Central memory CD4-positive, alpha-beta T cell (primary cell): ENCODE measurements around the gene SKAP1.
"Not testable (repeated sequence)": the region's sequence is repeated elsewhere in the genome, so short reads cannot be mapped to it uniquely, and the experiment has no call there.

Experiments used
- DNase-seq: peaks from one replicate; pipeline ENCODE4 v3.0.0; 2022

SKAP1 gene

GRCh38 chr17:48317732-48318131 lies 112.3 kb downstream of the SKAP1 start:
- no peak for DNase-seq

- no peak for DNase-seq
These were observed 115.3 kb downstream of the SKAP1 start for GRCh38 chr17:48314716-48315115.

GRCh38 chr17:48313096-48313755 lies 116.8 kb downstream of the SKAP1 start:
- no peak for DNase-seq

GRCh38 chr17:48311324-48311723 lies 118.7 kb downstream of the SKAP1 start:
- DNase-seq: no peak

GRCh38 chr17:48310748-48311213 lies 119.2 kb downstream of the SKAP1 start:
- no peak for DNase-seq

GRCh38 chr17:48308581-48308980 lies 121.4 kb downstream of the SKAP1 start:
- DNase-seq: no peak

- peak; percentile 26 for DNase-seq
These were observed 122.1 kb downstream of the SKAP1 start for GRCh38 chr17:48307814-48308411.

GRCh38 chr17:48307255-48307654 lies 122.8 kb downstream of the SKAP1 start:
- no peak for DNase-seq

GRCh38 chr17:48301002-48301401 lies 129.0 kb downstream of the SKAP1 start:
- DNase-seq: no peak

- no peak for DNase-seq
These were observed 130.3 kb downstream of the SKAP1 start for GRCh38 chr17:48299760-48300159.

- DNase-seq: no peak
These were observed 132.2 kb downstream of the SKAP1 start for GRCh38 chr17:48297825-48298224.

GRCh38 chr17:48296453-48296852 lies 133.6 kb downstream of the SKAP1 start:
- no peak for DNase-seq

- DNase-seq: peak; percentile 36
These were observed 134.4 kb downstream of the SKAP1 start for GRCh38 chr17:48295362-48296288.

GRCh38 chr17:48294806-48295361 lies 135.1 kb downstream of the SKAP1 start:
- DNase-seq: peak; percentile 2

- DNase-seq: peak; percentile 46
These were observed 135.8 kb downstream of the SKAP1 start for GRCh38 chr17:48294020-48294805.

- no peak for DNase-seq
These were observed 136.5 kb downstream of the SKAP1 start for GRCh38 chr17:48293319-48294019.

GRCh38 chr17:48290378-48290777 lies 139.6 kb downstream of the SKAP1 start:
- no peak for DNase-seq

GRCh38 chr17:48286917-48287316 lies 143.1 kb downstream of the SKAP1 start:
- DNase-seq: not testable (repeated sequence)

GRCh38 chr17:48285614-48286013 lies 144.4 kb downstream of the SKAP1 start:
- no peak for DNase-seq

- no peak for DNase-seq
These were observed 146.1 kb downstream of the SKAP1 start for GRCh38 chr17:48283907-48284306.

GRCh38 chr17:48283411-48283810 lies 146.6 kb downstream of the SKAP1 start:
- no peak for DNase-seq

GRCh38 chr17:48282303-48282702 lies 147.7 kb downstream of the SKAP1 start:
- DNase-seq: no peak
